CD4-positive, alpha-beta T cell treated with Interleukin-4 for 4 hours (primary cell): ENCODE measurements around the gene INPPL1.
"Not testable (repeated sequence)": the region's sequence is repeated elsewhere in the genome, so short reads cannot be mapped to it uniquely, and the experiment has no call there.

Experiments
- DNase-seq: peaks from one replicate; pipeline ENCODE4 v3.0.0-alpha.2; 2020

The INPPL1 gene

GRCh38 chr11:72247584-72247983 lies 23.0 kb downstream of the INPPL1 start:
- no peak for DNase-seq

- no peak for DNase-seq
Measured at GRCh38 chr11:72249961-72250360, 25.4 kb downstream of the INPPL1 start.

GRCh38 chr11:72250661-72251464 lies 26.3 kb downstream of the INPPL1 start:
- DNase-seq = no peak

GRCh38 chr11:72251614-72252013 lies 27.0 kb downstream of the INPPL1 start:
- no peak for DNase-seq

GRCh38 chr11:72253392-72253791 lies 28.8 kb downstream of the INPPL1 start:
- DNase-seq = no peak

GRCh38 chr11:72254299-72254993 lies 29.9 kb downstream of the INPPL1 start:
- no peak for DNase-seq

- no peak for DNase-seq
Measured at GRCh38 chr11:72257570-72257969, 33.0 kb downstream of the INPPL1 start.

- DNase-seq = no peak
Measured at GRCh38 chr11:72259490-72259889, 34.9 kb downstream of the INPPL1 start.

- DNase-seq = no peak
Measured at GRCh38 chr11:72260574-72260973, 36.0 kb downstream of the INPPL1 start.

- DNase-seq = no peak
Measured at GRCh38 chr11:72263361-72263760, 38.8 kb downstream of the INPPL1 start.

GRCh38 chr11:72265951-72266350 lies 41.4 kb downstream of the INPPL1 start:
- no peak for DNase-seq

- DNase-seq = not testable (repeated sequence)
Measured at GRCh38 chr11:72266960-72267359, 42.4 kb downstream of the INPPL1 start.

GRCh38 chr11:72267956-72268617 lies 43.5 kb downstream of the INPPL1 start:
- no peak for DNase-seq

GRCh38 chr11:72271980-72272379 lies 47.4 kb downstream of the INPPL1 start:
- DNase-seq = no peak

- no peak for DNase-seq
Measured at GRCh38 chr11:72274435-72274834, 49.9 kb downstream of the INPPL1 start.

GRCh38 chr11:72278905-72279304 lies 54.3 kb downstream of the INPPL1 start:
- no peak for DNase-seq

GRCh38 chr11:72280037-72280436 lies 55.5 kb downstream of the INPPL1 start:
- no peak for DNase-seq

- no peak for DNase-seq
Measured at GRCh38 chr11:72280726-72281315, 56.3 kb downstream of the INPPL1 start.

- no peak for DNase-seq
Measured at GRCh38 chr11:72283947-72284346, 59.4 kb downstream of the INPPL1 start.

- no peak for DNase-seq
Measured at GRCh38 chr11:72287293-72287692, 62.7 kb downstream of the INPPL1 start.
